ENCODE data around the gene STX12. TPM values are rescaled to one million over a fixed set of nuclear protein-coding genes. Genes with fewer than 3 reads are reported as not detected.

The STX12 gene
- total RNA-seq, 1 experiment from 2014 or later = 9.9 TPM

DNA sequence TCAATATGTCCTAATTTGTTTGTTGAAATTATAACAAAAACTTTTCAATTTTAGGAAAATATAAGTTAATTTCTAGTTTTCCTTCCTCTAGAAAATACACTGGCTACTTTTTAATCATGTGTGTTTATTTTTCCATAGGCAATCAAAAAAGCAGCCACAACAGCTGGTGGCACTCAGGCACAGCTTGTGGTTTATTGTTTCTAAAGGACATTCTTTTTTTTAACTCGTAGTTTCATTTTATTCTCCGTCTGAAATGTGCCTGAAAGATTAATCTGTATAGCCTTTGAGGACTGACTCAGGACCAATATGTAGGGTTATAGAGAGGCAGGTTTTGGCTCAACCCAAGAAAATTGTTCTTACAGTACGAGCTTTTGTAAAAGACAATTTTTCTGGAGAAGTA is 20.7 kb upstream of the STX12 start:
- H3K36me3 Mint-ChIP-seq (ENCODE audit: insufficient read depth in 1 of 3, low read depth in 3 of 3) = peaks cover 5 to 31% (median 30%) of the 10 kb centered on the region in 3 experiments; a peak in 6 of 7 replicates
- no peaks in the 10 kb centered on the region for H3K9me3 Mint-ChIP-seq
- H2BK15ac ChIP-seq (ENCODE audit: low read depth, low read length) = no peak overlapping the region
- no peaks in the 10 kb centered on the region for H3K79me1 ChIP-seq (ENCODE audit: insufficient read depth, low read depth, low read length, poor library complexity, severe bottlenecking)
- no CpG with 5 or more reads among the region's 3 CpGs for WGBS (ENCODE audit: extremely low coverage, insufficient read length, low lambda C conversion rate)
- no peak overlapping the region for H3T11ph ChIP-seq (ENCODE audit: low read length)
- no peak overlapping the region for H3K4ac ChIP-seq (ENCODE audit: low read depth, low read length)
- no peak overlapping the region for H3K18ac ChIP-seq (ENCODE audit: insufficient read length, low read depth, low read length)
- no peak overlapping the region for H3K14ac ChIP-seq (ENCODE audit: insufficient read depth, low read length)
- H4K20me1 ChIP-seq (ENCODE audit: control insufficient read depth, insufficient read depth, insufficient read length) = no peaks in the 10 kb centered on the region
- no peaks in the 10 kb centered on the region for H3K4me1 Mint-ChIP-seq
- no peak overlapping the region for H3K56ac ChIP-seq (ENCODE audit: insufficient read length, low read depth, low read length)
- no peak overlapping the region for H2AFZ ChIP-seq (ENCODE audit: low read length)
- no peak overlapping the region for H4K5ac ChIP-seq (ENCODE audit: insufficient read length, low read depth, low read length)
- no peak overlapping the region for H2BK5ac ChIP-seq (ENCODE audit: insufficient read length, low read length)
- TF ChIP-seq, protein P1, sequence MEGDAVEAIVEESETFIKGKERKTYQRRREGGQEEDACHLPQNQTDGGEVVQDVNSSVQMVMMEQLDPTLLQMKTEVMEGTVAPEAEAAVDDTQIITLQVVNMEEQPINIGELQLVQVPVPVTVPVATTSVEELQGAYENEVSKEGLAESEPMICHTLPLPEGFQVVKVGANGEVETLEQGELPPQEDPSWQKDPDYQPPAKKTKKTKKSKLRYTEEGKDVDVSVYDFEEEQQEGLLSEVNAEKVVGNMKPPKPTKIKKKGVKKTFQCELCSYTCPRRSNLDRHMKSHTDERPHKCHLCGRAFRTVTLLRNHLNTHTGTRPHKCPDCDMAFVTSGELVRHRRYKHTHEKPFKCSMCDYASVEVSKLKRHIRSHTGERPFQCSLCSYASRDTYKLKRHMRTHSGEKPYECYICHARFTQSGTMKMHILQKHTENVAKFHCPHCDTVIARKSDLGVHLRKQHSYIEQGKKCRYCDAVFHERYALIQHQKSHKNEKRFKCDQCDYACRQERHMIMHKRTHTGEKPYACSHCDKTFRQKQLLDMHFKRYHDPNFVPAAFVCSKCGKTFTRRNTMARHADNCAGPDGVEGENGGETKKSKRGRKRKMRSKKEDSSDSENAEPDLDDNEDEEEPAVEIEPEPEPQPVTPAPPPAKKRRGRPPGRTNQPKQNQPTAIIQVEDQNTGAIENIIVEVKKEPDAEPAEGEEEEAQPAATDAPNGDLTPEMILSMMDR (conservative IDR thresholded peaks at IDR 0.05) = no peak
- H2AK5ac ChIP-seq (ENCODE audit: insufficient read length, low read length) = no peak overlapping the region
- H3K27ac Mint-ChIP-seq = no peak overlapping the region
- H3K4me1 ChIP-seq (ENCODE audit: insufficient read depth, low read length) = no peaks in the 10 kb centered on the region
- no peaks in the 10 kb centered on the region for H3K9me3 ChIP-seq (ENCODE audit: control insufficient read depth, low read depth, low read length)
- no peaks in the 10 kb centered on the region for H3K79me2 ChIP-seq (ENCODE audit: insufficient read depth, low read length)
- no peak overlapping the region for H4K8ac ChIP-seq (replicated peaks; ENCODE audit: insufficient read length, low read depth, low read length)
- no peaks in the 10 kb centered on the region for H3K23me2 ChIP-seq (ENCODE audit: insufficient read length, low read depth, low read length, poor library complexity, severe bottlenecking)
- H3K27ac ChIP-seq (ENCODE audit: insufficient read length, low read depth, low read length) = no peak overlapping the region
- H2BK12ac ChIP-seq (ENCODE audit: insufficient read length, low read depth, low read length) = no peak overlapping the region
- H3K4me2 ChIP-seq (ENCODE audit: insufficient read depth, insufficient read length, low read length) = no peak overlapping the region
- no peak overlapping the region for H4K91ac ChIP-seq (ENCODE audit: insufficient read length, low read depth, low read length)
- H3K4me3 Mint-ChIP-seq = no peak overlapping the region
- no peak overlapping the region for H3K23ac ChIP-seq (ENCODE audit: insufficient read length, low read depth, low read length)
- no peak overlapping the region for H3K9ac ChIP-seq (ENCODE audit: extremely low read depth, insufficient read length, low read length)
- H3K27me3 ChIP-seq (ENCODE audit: insufficient read depth, low read length) = no peaks in the 10 kb centered on the region
- H2BK20ac ChIP-seq (ENCODE audit: low read depth, low read length, poor library complexity, severe bottlenecking) = no peak overlapping the region
- H2BK120ac ChIP-seq (ENCODE audit: low read depth, low read length, poor library complexity, severe bottlenecking) = no peak overlapping the region
- H3K27me3 Mint-ChIP-seq (ENCODE audit: low read depth) = no peaks in the 10 kb centered on the region
- no peak for DNase-seq
